GM19239 (cell line): ENCODE data around the gene GMEB2.
"Not testable (repeated sequence)": the region's sequence is repeated elsewhere in the genome, so short reads cannot be mapped to it uniquely, and the experiment has no call there.

Experiments used
- DNase-seq: peaks from one replicate; pipeline ENCODE4 v3.0.0; 2011; ENCODE audit warnings: low spot score; ENCODE audit not compliant: insufficient read length
- FAIRE-seq: peaks from 2 replicates; lab custom pipeline; 2011; peaks lifted over from hg19 to GRCh38; lab: Jason Lieb, UNC

The GMEB2 gene

GRCh38 chr20:63564036-63564810 lies 62.7 kb downstream of the GMEB2 start:
- DNase-seq, result no peak
- no peak for FAIRE-seq

- FAIRE-seq (no peak), DNase-seq (no peak)
Observed at GRCh38 chr20:63563225-63563935, 63.5 kb downstream of the GMEB2 start.

GRCh38 chr20:63562461-63563224 lies 64.3 kb downstream of the GMEB2 start:
- no peak for DNase-seq
- FAIRE-seq, result no peak

GRCh38 chr20:63561624-63562396 lies 65.1 kb downstream of the GMEB2 start:
- no peak for FAIRE-seq
- DNase-seq, result no peak

- FAIRE-seq, result no peak
Observed at GRCh38 chr20:63560856-63561609, 65.9 kb downstream of the GMEB2 start.

GRCh38 chr20:63560333-63560805 lies 66.5 kb downstream of the GMEB2 start:
- DNase-seq (no peak), FAIRE-seq (no peak)

More at GRCh38 chr20:63560856-63561609, 65.9 kb downstream of the GMEB2 start:
- DNase-seq, result no peak

- peak; percentile 4 for FAIRE-seq
- DNase-seq, result not testable (repeated sequence)
Observed at GRCh38 chr20:63559485-63560332, 67.2 kb downstream of the GMEB2 start.

- FAIRE-seq (no peak), DNase-seq (no peak)
Observed at GRCh38 chr20:63558804-63559484, 68.0 kb downstream of the GMEB2 start.

- DNase-seq (no peak), FAIRE-seq (no peak)
Observed at GRCh38 chr20:63557481-63557891, 69.4 kb downstream of the GMEB2 start.

GRCh38 chr20:63556873-63557478 lies 69.9 kb downstream of the GMEB2 start:
- no peak for FAIRE-seq

GRCh38 chr20:63555661-63556381 lies 71.1 kb downstream of the GMEB2 start:
- DNase-seq (no peak), FAIRE-seq (no peak)

More at GRCh38 chr20:63556873-63557478, 69.9 kb downstream of the GMEB2 start:
- no peak for DNase-seq

- FAIRE-seq, result no peak
- DNase-seq, result no peak
Observed at GRCh38 chr20:63554361-63555278, 72.3 kb downstream of the GMEB2 start.

GRCh38 chr20:63553933-63554290 lies 73.0 kb downstream of the GMEB2 start, which contains the start of gene FNDC11:
Gene FNDC11, plus strand, starts transcription at chr20:63554159. Its CDS starts 1,505 bp downstream, at chr20:63555664.
- FAIRE-seq, result peak; percentile 18
- no peak for DNase-seq

GRCh38 chr20:63553251-63553932 lies 73.5 kb downstream of the GMEB2 start:
- no peak for DNase-seq
- FAIRE-seq, result peak; percentile 8
